Tibial nerve (tissue), 4 donors: Measurements from ENCODE around the gene VSIR. TPM values are rescaled to one million over a fixed set of nuclear protein-coding genes. Genes with fewer than 3 reads are reported as not detected.

Source experiments
- DNase-seq, 2 donors: peaks; one replicate each; pipeline ENCODE4 v3.0.0-alpha.2; 2019; ENCODE audit warnings: low spot score in 2 of 2
- H3K27ac ChIP-seq, 4 donors: fragments of 200-600 bp; sonication (generic) in 3 of 4; one replicate each; pipeline ENCODE4 v1.5.1; 2017 to 2019; ENCODE audit warnings: mild to moderate bottlenecking in 1 of 4
- H3K27me3 ChIP-seq, 2 donors: fragments of 200-600 bp; sonication (generic) in 1 of 2; one replicate each; pipeline versions ENCODE4 v1.5.1 to v1.6.0; 2017 to 2019
- H3K36me3 ChIP-seq, 3 donors: fragments of 200-600 bp; sonication (generic); one replicate each; pipeline ENCODE4 v1.5.1; 2018 to 2019
- H3K4me1 ChIP-seq, 4 donors: fragments of 200-600 bp; sonication (generic) in 3 of 4; one replicate each; pipeline ENCODE4 v1.5.1; 2017 to 2019
- H3K4me3 ChIP-seq, 4 donors: fragments of 200-600 bp; sonication (generic) in 3 of 4; one replicate each; pipeline ENCODE4 v1.5.1; 2017 to 2019; ENCODE audit warnings: mild to moderate bottlenecking in 1 of 4, moderate library complexity in 1 of 4
- H3K9me3 ChIP-seq, 4 donors: fragments of 200-600 bp; sonication (generic) in 3 of 4; one replicate each; pipeline ENCODE4 v1.5.1; 2017 to 2019
- CTCF ChIP-seq, 5 experiments: fragments of 200-600 bp in 3 of 5; fragments of 450-650 bp in 2 of 5; sonication (generic) in 3 of 5; IDR thresholded peaks; one replicate each; pipeline ENCODE4 v1.5.1; 2016 to 2019; ENCODE audit warnings: antibody characterized with exemption in 5 of 5, mild to moderate bottlenecking in 3 of 5, moderate library complexity in 2 of 5
- EP300 ChIP-seq, 2 donors: sonication (generic); formaldehyde crosslinking; IDR thresholded peaks; one replicate each; pipeline ENCODE4 v1.6.1; 2017; ENCODE audit warnings: antibody characterized with exemption in 2 of 2, mild to moderate bottlenecking in 1 of 2
- POLR2A ChIP-seq, 2 donors: fragments of 450-650 bp; IDR thresholded peaks; one replicate each; pipeline ENCODE4 v1.6.1; 2017; ENCODE audit warnings: antibody characterized with exemption in 2 of 2, mild to moderate bottlenecking in 2 of 2, moderate library complexity in 2 of 2
- WGBS, 2 donors: methylation state at CpG; one replicate each; pipeline ENCODE4 v1.1.5; 2018; 5-methylcytosine and 5-hydroxymethylcytosine counted together
- total RNA-seq, 4 donors: library from RNA; depleted of rRNA; stranded (reverse); fragments of >200 nt; gene quantifications; one replicate each; pipeline ENCODE4 v1.1.0, GENCODE V29; 2016

Gene VSIR
- total RNA-seq, 4 donors from 2014 or later, result 133 to 227 (median 151) TPM

- Histone ChIP-seq H3K9me3 (no peaks in the 10 kb centered on the region), H3K36me3 (no peaks in the 10 kb centered on the region), H3K4me3 (no peak overlapping the region), H3K27me3 (no peaks in the 10 kb centered on the region), H3K27ac (no peak overlapping the region), H3K4me1 (peaks cover 0 to 11% (median 0%) of the 10 kb centered on the region in 4 donors)
- DNase-seq, result no peak
- no peak for TF ChIP-seq EP300 (IDR thresholded peaks at IDR 0.05)
- no peak for TF ChIP-seq POLR2A (IDR thresholded peaks at IDR 0.05)
- no peak for TF ChIP-seq CTCF (IDR thresholded peaks at IDR 0.05)
- whole genome bisulfite sequencing, 2 donors, result 38 to 51% methylated on average over 18 to 38 of the region's 41 CpGs
Observed at GRCh38 chr10:71805776-71806703, 32.7 kb upstream of the VSIR start.

GRCh38 chr10:71804077-71804476, 30.8 kb upstream of the VSIR start:
- Histone ChIP-seq H3K27ac (no peak overlapping the region), H3K4me1 (peaks cover 0 to 11% (median 0%) of the 10 kb centered on the region in 4 donors), H3K4me3 (no peak overlapping the region), H3K9me3 (no peaks in the 10 kb centered on the region), H3K27me3 (no peaks in the 10 kb centered on the region), H3K36me3 (no peaks in the 10 kb centered on the region)
- DNase-seq, result peak in 1 of 2 donors; percentile 45
- TF ChIP-seq CTCF (IDR thresholded peaks at IDR 0.05), result no peak
- TF ChIP-seq EP300 (IDR thresholded peaks at IDR 0.05), result peak in 1 of 2 donors; percentile 60
- WGBS, 2 donors, result 36 to 37% methylated on average over 4 of the region's 4 CpGs

- Histone ChIP-seq H3K27me3 (no peaks in the 10 kb centered on the region), H3K36me3 (no peaks in the 10 kb centered on the region), H3K9me3 (no peaks in the 10 kb centered on the region), H3K27ac (no peak overlapping the region), H3K4me1 (peaks cover 0 to 11% (median 0%) of the 10 kb centered on the region in 4 donors), H3K4me3 (no peak overlapping the region)
- no peak for DNase-seq
- WGBS, 2 donors, result 92 to 94% methylated on average over 13 to 16 of the region's 18 CpGs
- no peak for TF ChIP-seq CTCF (IDR thresholded peaks at IDR 0.05)
- no peak for TF ChIP-seq POLR2A (IDR thresholded peaks at IDR 0.05)
- TF ChIP-seq EP300 (IDR thresholded peaks at IDR 0.05), result no peak
Observed at GRCh38 chr10:71802715-71803488, 29.6 kb upstream of the VSIR start.

GRCh38 chr10:71802235-71802634, 28.9 kb upstream of the VSIR start:
- Histone ChIP-seq H3K27ac (no peak overlapping the region), H3K36me3 (no peaks in the 10 kb centered on the region), H3K9me3 (no peaks in the 10 kb centered on the region), H3K27me3 (no peaks in the 10 kb centered on the region), H3K4me3 (no peak overlapping the region), H3K4me1 (peaks cover 0 to 11% (median 0%) of the 10 kb centered on the region in 4 donors)
- no peak for DNase-seq
- TF ChIP-seq EP300 (IDR thresholded peaks at IDR 0.05) (no peak), POLR2A (IDR thresholded peaks at IDR 0.05) (no peak), CTCF (IDR thresholded peaks at IDR 0.05) (no peak)
- WGBS, 2 donors, result 67 to 78% methylated on average over 6 of the region's 6 CpGs

GRCh38 chr10:71801361-71801760, 28.0 kb upstream of the VSIR start:
- no peaks in the 10 kb centered on the region for H3K36me3 ChIP-seq
- peaks cover 0 to 11% (median 0%) of the 10 kb centered on the region in 4 donors for H3K4me1 ChIP-seq
- no peak for TF ChIP-seq CTCF (IDR thresholded peaks at IDR 0.05)
- TF ChIP-seq EP300 (IDR thresholded peaks at IDR 0.05), result no peak
- no peak for TF ChIP-seq POLR2A (IDR thresholded peaks at IDR 0.05)
- H3K27ac ChIP-seq, result no peak overlapping the region
- no peaks in the 10 kb centered on the region for H3K27me3 ChIP-seq
- no peak for DNase-seq
- 85 to 87% methylated on average over 9 of the region's 9 CpGs for WGBS, 2 donors
- no peaks in the 10 kb centered on the region for H3K9me3 ChIP-seq
- H3K4me3 ChIP-seq, result no peak overlapping the region
